Omental fat pad (tissue), 4 donors: Measurements from ENCODE around the gene HORMAD1. TPM values are rescaled to one million over a fixed set of nuclear protein-coding genes. Genes with fewer than 3 reads are reported as not detected.
A peak's percentile ranks its signal among the peaks of the same experiment; 100 is the strongest.
"Not testable (repeated sequence)": the region's sequence is repeated elsewhere in the genome, so short reads cannot be mapped to it uniquely, and the experiment has no call there.

Experiments
- ATAC-seq: fragments of 150-250 bp; one replicate; pipeline ENCODE4 v1.9.1; 2016; ENCODE audit warnings: mild to moderate bottlenecking, moderate library complexity; ENCODE audit not compliant: low FRiP score
- DNase-seq: peaks from one replicate; pipeline ENCODE4 v3.0.0-alpha.2; 2019; ENCODE audit warnings: low spot score
- total RNA-seq, 4 donors: library from RNA; depleted of rRNA; stranded (reverse); fragments of >200 nt; gene quantifications; one replicate each; pipeline ENCODE4 v1.1.0, GENCODE V29; 2016
- TF ChIP-seq, protein P1 (sequence below), 3 donors: fragments of 450-650 bp; IDR thresholded peaks; one replicate each; pipeline ENCODE4 v1.5.1; 2016 to 2017; ENCODE audit warnings: antibody characterized with exemption in 3 of 3, mild to moderate bottlenecking in 3 of 3, moderate library complexity in 2 of 3

The HORMAD1 gene, protein sequence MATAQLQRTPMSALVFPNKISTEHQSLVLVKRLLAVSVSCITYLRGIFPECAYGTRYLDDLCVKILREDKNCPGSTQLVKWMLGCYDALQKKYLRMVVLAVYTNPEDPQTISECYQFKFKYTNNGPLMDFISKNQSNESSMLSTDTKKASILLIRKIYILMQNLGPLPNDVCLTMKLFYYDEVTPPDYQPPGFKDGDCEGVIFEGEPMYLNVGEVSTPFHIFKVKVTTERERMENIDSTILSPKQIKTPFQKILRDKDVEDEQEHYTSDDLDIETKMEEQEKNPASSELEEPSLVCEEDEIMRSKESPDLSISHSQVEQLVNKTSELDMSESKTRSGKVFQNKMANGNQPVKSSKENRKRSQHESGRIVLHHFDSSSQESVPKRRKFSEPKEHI
- 1 to 10 TPM in 1 of 4 donors, under 1 TPM in 1, not detected in 2; 0.46 to 2.0 TPM for total RNA-seq

DNA sequence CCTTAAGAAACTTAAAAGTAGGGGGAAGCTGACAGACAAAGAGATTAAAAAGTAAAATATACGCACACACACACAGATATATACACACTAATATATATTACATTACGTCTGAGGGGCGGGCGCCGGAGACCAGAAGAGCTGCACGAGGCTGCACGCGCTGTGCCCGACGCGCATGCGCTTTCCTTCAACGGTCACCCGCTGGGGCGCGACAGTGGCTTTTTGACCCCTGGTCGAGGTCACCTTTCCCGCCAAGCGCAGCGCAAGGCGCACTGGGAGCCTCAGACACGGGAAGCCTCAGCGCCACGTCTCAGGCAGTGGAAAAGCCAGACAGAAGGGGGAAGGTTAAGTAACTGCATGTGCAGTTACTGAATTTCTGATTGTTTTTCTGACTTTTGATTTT is at the start of gene HORMAD1:
Gene HORMAD1, minus strand, starts transcription at position 193 of the 400 bp plus-strand sequence. CDS start 1,390 bp downstream, outside the sequence.
- DNase-seq: no peak
- no peak for ATAC-seq
- TF ChIP-seq, protein P1, sequence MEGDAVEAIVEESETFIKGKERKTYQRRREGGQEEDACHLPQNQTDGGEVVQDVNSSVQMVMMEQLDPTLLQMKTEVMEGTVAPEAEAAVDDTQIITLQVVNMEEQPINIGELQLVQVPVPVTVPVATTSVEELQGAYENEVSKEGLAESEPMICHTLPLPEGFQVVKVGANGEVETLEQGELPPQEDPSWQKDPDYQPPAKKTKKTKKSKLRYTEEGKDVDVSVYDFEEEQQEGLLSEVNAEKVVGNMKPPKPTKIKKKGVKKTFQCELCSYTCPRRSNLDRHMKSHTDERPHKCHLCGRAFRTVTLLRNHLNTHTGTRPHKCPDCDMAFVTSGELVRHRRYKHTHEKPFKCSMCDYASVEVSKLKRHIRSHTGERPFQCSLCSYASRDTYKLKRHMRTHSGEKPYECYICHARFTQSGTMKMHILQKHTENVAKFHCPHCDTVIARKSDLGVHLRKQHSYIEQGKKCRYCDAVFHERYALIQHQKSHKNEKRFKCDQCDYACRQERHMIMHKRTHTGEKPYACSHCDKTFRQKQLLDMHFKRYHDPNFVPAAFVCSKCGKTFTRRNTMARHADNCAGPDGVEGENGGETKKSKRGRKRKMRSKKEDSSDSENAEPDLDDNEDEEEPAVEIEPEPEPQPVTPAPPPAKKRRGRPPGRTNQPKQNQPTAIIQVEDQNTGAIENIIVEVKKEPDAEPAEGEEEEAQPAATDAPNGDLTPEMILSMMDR (IDR thresholded peaks at IDR 0.05): no peak

GRCh38 chr1:150767704-150768103 is 47.0 kb upstream of the HORMAD1 start:
- DNase-seq, ATAC-seq: not testable (repeated sequence)

DNA sequence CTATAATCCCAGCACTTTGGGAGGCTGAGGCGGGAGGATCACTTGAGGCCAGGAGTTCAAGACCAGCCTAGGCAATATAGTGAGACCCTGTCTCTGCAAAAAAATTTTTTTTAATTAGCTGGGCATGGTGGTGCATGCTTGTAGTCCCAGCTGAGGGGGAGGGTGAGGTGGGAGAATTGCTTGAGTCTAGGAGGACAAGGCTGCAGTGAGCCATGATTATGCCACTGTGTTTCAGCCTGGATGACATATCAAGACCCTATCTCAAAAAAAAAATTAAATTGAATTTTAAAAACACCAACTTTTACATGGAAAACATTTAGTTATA is 45.2 kb upstream of the HORMAD1 start:
- DNase-seq, ATAC-seq: not testable (repeated sequence)

- no peak for DNase-seq
- TF ChIP-seq, protein P1 (IDR thresholded peaks at IDR 0.05): no peak
- no peak for ATAC-seq
Measured at GRCh38 chr1:150765296-150765976, 44.7 kb upstream of the HORMAD1 start, which contains the start of gene CTSS. TSS of gene CTSS (minus strand) at chr1:150765778. CDS start at chr1:150764763, 1,015 bp downstream.

- DNase-seq (no peak), ATAC-seq (peak; percentile 59)
- TF ChIP-seq, protein P1 (IDR thresholded peaks at IDR 0.05): no peak
Measured at GRCh38 chr1:150764617-150765101, 44.0 kb upstream of the HORMAD1 start.

- TF ChIP-seq, protein P1 (IDR thresholded peaks at IDR 0.05): no peak
- DNase-seq: no peak
- no peak for ATAC-seq
Measured at GRCh38 chr1:150763018-150763417, 42.3 kb upstream of the HORMAD1 start.

DNA sequence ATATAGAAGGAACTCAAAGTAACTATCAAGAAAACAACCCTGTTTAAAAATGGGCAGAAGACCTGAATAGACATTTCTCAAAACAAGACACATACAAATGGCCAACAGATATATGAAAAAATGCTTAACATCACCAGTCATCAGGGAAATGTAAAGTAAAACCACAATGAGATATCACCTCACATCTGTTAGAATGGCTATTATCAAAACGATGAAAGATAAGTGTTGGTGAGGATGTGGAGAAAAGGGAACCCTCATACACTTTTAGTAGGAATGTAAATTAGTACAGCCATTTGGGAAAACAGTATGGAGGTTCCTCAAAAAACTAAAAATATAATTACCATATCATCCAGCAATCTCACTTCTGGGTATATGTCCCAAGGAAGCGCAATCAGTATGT is 41.9 kb upstream of the HORMAD1 start:
- DNase-seq (no peak), ATAC-seq (no peak)
- TF ChIP-seq, protein P1 (IDR thresholded peaks at IDR 0.05): no peak

GRCh38 chr1:150761801-150762200 is 41.1 kb upstream of the HORMAD1 start:
- TF ChIP-seq, protein P1 (IDR thresholded peaks at IDR 0.05): no peak
- DNase-seq (no peak), ATAC-seq (no peak)
